Measurements from ENCODE around the gene ZNF677.
"Not testable (repeated sequence)": the region's sequence is repeated elsewhere in the genome, so short reads cannot be mapped to it uniquely, and the experiment has no call there.

Gene ZNF677

GRCh38 chr19:53254411-53255341 is at the start of gene ZNF677:
TSS of gene ZNF677 (minus strand) at chr19:53254873. CDS start at chr19:53251550, 3,323 bp downstream.
- peaks cover 24 to 29% (median 26%) of the 10 kb centered on the region in 5 donors for H3K36me3 ChIP-seq (ENCODE audit: control insufficient read depth in 5 of 5, insufficient read depth in 5 of 5, low read length in 5 of 5)
- peaks cover 8 to 26% (median 13%) of the 10 kb centered on the region in 5 donors for H3K9me3 ChIP-seq (ENCODE audit: control insufficient read depth in 5 of 5, low read length in 5 of 5)
- peak within 1 kb of the TSS; percentile 77 for H3K27ac ChIP-seq (ENCODE audit: low read depth, low read length)
- H3K4me1 ChIP-seq (ENCODE audit: control insufficient read depth in 5 of 5, insufficient read depth in 5 of 5, low read length in 5 of 5) = peaks cover 0 to 13% (median 12%) of the 10 kb centered on the region in 5 donors
- H3K4me3 ChIP-seq (ENCODE audit: low read depth in 1 of 5, low read length in 5 of 5) = peak within 1 kb of the TSS; percentile 92 to 99 (median 93)
- no peaks in the 10 kb centered on the region for H3K27me3 ChIP-seq (ENCODE audit: control insufficient read depth in 5 of 5, insufficient read depth in 4 of 5, low read length in 5 of 5)
- H3K9ac ChIP-seq (ENCODE audit: low read length in 5 of 5) = peak within 1 kb of the TSS; percentile 73 to 92 (median 80)

- not testable (repeated sequence) for H3K4me3 ChIP-seq (ENCODE audit: low read depth in 1 of 5, low read length in 5 of 5); H3K9ac ChIP-seq (ENCODE audit: low read length in 5 of 5); H3K36me3 ChIP-seq (ENCODE audit: control insufficient read depth in 5 of 5, insufficient read depth in 5 of 5, low read length in 5 of 5); H3K27ac ChIP-seq (ENCODE audit: low read depth, low read length); H3K4me1 ChIP-seq (ENCODE audit: control insufficient read depth in 5 of 5, insufficient read depth in 5 of 5, low read length in 5 of 5); H3K27me3 ChIP-seq (ENCODE audit: control insufficient read depth in 5 of 5, insufficient read depth in 4 of 5, low read length in 5 of 5)
- peaks cover 0 to 10% (median 4%) of the 10 kb centered on the region in 5 donors for H3K9me3 ChIP-seq (ENCODE audit: control insufficient read depth in 5 of 5, low read length in 5 of 5)
These were observed 46.7 kb upstream of the ZNF677 start for GRCh38 chr19:53301341-53301740.

- Histone ChIP-seq H3K4me3 (ENCODE audit: low read depth in 1 of 5, low read length in 5 of 5) (peak overlapping the region in 3 of 5 donors; percentile 1 to 29 (median 22)), H3K9me3 (ENCODE audit: control insufficient read depth in 5 of 5, low read length in 5 of 5) (peaks cover 10 to 52% (median 30%) of the 10 kb centered on the region in 5 donors)
These were observed 40.2 kb upstream of the ZNF677 start for GRCh38 chr19:53294786-53295441.

GRCh38 chr19:53290758-53291549 is 36.3 kb upstream of the ZNF677 start:
- Histone ChIP-seq H3K9me3 (ENCODE audit: control insufficient read depth in 5 of 5, low read length in 5 of 5) (peaks cover 10 to 41% (median 25%) of the 10 kb centered on the region in 5 donors), H3K27ac (ENCODE audit: low read depth, low read length) (no peak overlapping the region), H3K4me1 (ENCODE audit: control insufficient read depth in 5 of 5, insufficient read depth in 5 of 5, low read length in 5 of 5) (no peaks in the 10 kb centered on the region), H3K9ac (ENCODE audit: low read length in 5 of 5) (no peak overlapping the region), H3K4me3 (ENCODE audit: low read depth in 1 of 5, low read length in 5 of 5) (no peak overlapping the region), H3K27me3 (ENCODE audit: control insufficient read depth in 5 of 5, insufficient read depth in 4 of 5, low read length in 5 of 5) (no peaks in the 10 kb centered on the region), H3K36me3 (ENCODE audit: control insufficient read depth in 5 of 5, insufficient read depth in 5 of 5, low read length in 5 of 5) (no peaks in the 10 kb centered on the region)

More at GRCh38 chr19:53294786-53295441, 40.2 kb upstream of the ZNF677 start:
- Histone ChIP-seq H3K27ac (ENCODE audit: low read depth, low read length) (no peak overlapping the region), H3K36me3 (ENCODE audit: control insufficient read depth in 5 of 5, insufficient read depth in 5 of 5, low read length in 5 of 5) (no peaks in the 10 kb centered on the region), H3K27me3 (ENCODE audit: control insufficient read depth in 5 of 5, insufficient read depth in 4 of 5, low read length in 5 of 5) (no peaks in the 10 kb centered on the region), H3K4me1 (ENCODE audit: control insufficient read depth in 5 of 5, insufficient read depth in 5 of 5, low read length in 5 of 5) (no peaks in the 10 kb centered on the region), H3K9ac (ENCODE audit: low read length in 5 of 5) (no peak overlapping the region)

- Histone ChIP-seq H3K27me3 (ENCODE audit: control insufficient read depth in 5 of 5, insufficient read depth in 4 of 5, low read length in 5 of 5) (no peaks in the 10 kb centered on the region), H3K4me1 (ENCODE audit: control insufficient read depth in 5 of 5, insufficient read depth in 5 of 5, low read length in 5 of 5) (no peaks in the 10 kb centered on the region), H3K9me3 (ENCODE audit: control insufficient read depth in 5 of 5, low read length in 5 of 5) (peaks cover 0 to 4% (median 0%) of the 10 kb centered on the region in 5 donors), H3K36me3 (ENCODE audit: control insufficient read depth in 5 of 5, insufficient read depth in 5 of 5, low read length in 5 of 5) (no peaks in the 10 kb centered on the region), H3K4me3 (ENCODE audit: low read depth in 1 of 5, low read length in 5 of 5) (no peak overlapping the region), H3K27ac (ENCODE audit: low read depth, low read length) (no peak overlapping the region), H3K9ac (ENCODE audit: low read length in 5 of 5) (no peak overlapping the region)
These were observed 30.4 kb upstream of the ZNF677 start for GRCh38 chr19:53285087-53285486.

GRCh38 chr19:53281947-53282346 is 27.3 kb upstream of the ZNF677 start:
- H3K4me3 ChIP-seq (ENCODE audit: low read depth in 1 of 5, low read length in 5 of 5); H3K27ac ChIP-seq (ENCODE audit: low read depth, low read length); H3K9ac ChIP-seq (ENCODE audit: low read length in 5 of 5); H3K27me3 ChIP-seq (ENCODE audit: control insufficient read depth in 5 of 5, insufficient read depth in 4 of 5, low read length in 5 of 5); H3K9me3 ChIP-seq (ENCODE audit: control insufficient read depth in 5 of 5, low read length in 5 of 5); H3K4me1 ChIP-seq (ENCODE audit: control insufficient read depth in 5 of 5, insufficient read depth in 5 of 5, low read length in 5 of 5); H3K36me3 ChIP-seq (ENCODE audit: control insufficient read depth in 5 of 5, insufficient read depth in 5 of 5, low read length in 5 of 5): not testable (repeated sequence)

- no peaks in the 10 kb centered on the region for H3K4me1 ChIP-seq (ENCODE audit: control insufficient read depth in 5 of 5, insufficient read depth in 5 of 5, low read length in 5 of 5)
- peaks cover 0 to 20% (median 6%) of the 10 kb centered on the region in 5 donors for H3K9me3 ChIP-seq (ENCODE audit: control insufficient read depth in 5 of 5, low read length in 5 of 5)
- no peak overlapping the region for H3K9ac ChIP-seq (ENCODE audit: low read length in 5 of 5)
- no peak overlapping the region for H3K4me3 ChIP-seq (ENCODE audit: low read depth in 1 of 5, low read length in 5 of 5)
- H3K36me3 ChIP-seq (ENCODE audit: control insufficient read depth in 5 of 5, insufficient read depth in 5 of 5, low read length in 5 of 5) = no peaks in the 10 kb centered on the region
- peaks cover 0 to 10% (median 3%) of the 10 kb centered on the region in 5 donors for H3K27me3 ChIP-seq (ENCODE audit: control insufficient read depth in 5 of 5, insufficient read depth in 4 of 5, low read length in 5 of 5)
- no peak overlapping the region for H3K27ac ChIP-seq (ENCODE audit: low read depth, low read length)
These were observed 20.8 kb upstream of the ZNF677 start for GRCh38 chr19:53275480-53275879.

GRCh38 chr19:53272044-53272443 is 17.4 kb upstream of the ZNF677 start:
- Histone ChIP-seq H3K27me3 (ENCODE audit: control insufficient read depth in 5 of 5, insufficient read depth in 4 of 5, low read length in 5 of 5) (peaks cover 0 to 10% (median 3%) of the 10 kb centered on the region in 5 donors), H3K9me3 (ENCODE audit: control insufficient read depth in 5 of 5, low read length in 5 of 5) (peaks cover 0 to 20% (median 10%) of the 10 kb centered on the region in 5 donors), H3K27ac (ENCODE audit: low read depth, low read length) (no peak overlapping the region), H3K36me3 (ENCODE audit: control insufficient read depth in 5 of 5, insufficient read depth in 5 of 5, low read length in 5 of 5) (no peaks in the 10 kb centered on the region), H3K4me1 (ENCODE audit: control insufficient read depth in 5 of 5, insufficient read depth in 5 of 5, low read length in 5 of 5) (no peaks in the 10 kb centered on the region), H3K9ac (ENCODE audit: low read length in 5 of 5) (no peak overlapping the region), H3K4me3 (ENCODE audit: low read depth in 1 of 5, low read length in 5 of 5) (no peak overlapping the region)

- not testable (repeated sequence) for H3K4me3 ChIP-seq (ENCODE audit: low read depth in 1 of 5, low read length in 5 of 5); H3K27ac ChIP-seq (ENCODE audit: low read depth, low read length); H3K4me1 ChIP-seq (ENCODE audit: control insufficient read depth in 5 of 5, insufficient read depth in 5 of 5, low read length in 5 of 5); H3K36me3 ChIP-seq (ENCODE audit: control insufficient read depth in 5 of 5, insufficient read depth in 5 of 5, low read length in 5 of 5); H3K9ac ChIP-seq (ENCODE audit: low read length in 5 of 5); H3K27me3 ChIP-seq (ENCODE audit: control insufficient read depth in 5 of 5, insufficient read depth in 4 of 5, low read length in 5 of 5)
- H3K9me3 ChIP-seq (ENCODE audit: control insufficient read depth in 5 of 5, low read length in 5 of 5) = peaks cover 0 to 15% (median 11%) of the 10 kb centered on the region in 5 donors
These were observed 15.2 kb upstream of the ZNF677 start for GRCh38 chr19:53269861-53270260.

Data from subcutaneous abdominal adipose tissue (tissue), 5 donors.